K562 (cell line): ENCODE results near the gene MATK. TPM values are rescaled to one million over a fixed set of nuclear protein-coding genes. Genes with fewer than 3 reads are reported as not detected.

Experiments used
- BCLAF1 ChIP-seq, 2 experiments: fragments of 450-650 bp in 1 of 2; IDR thresholded peaks; 2 replicates each; pipeline ENCODE4 v1.6.1; 2011 to 2017; ENCODE audit warnings: low read depth in 2 of 2, antibody characterized with exemption in 1 of 2, borderline replicate concordance in 1 of 2, low read length in 1 of 2, mild to moderate bottlenecking in 1 of 2, mixed read lengths in 1 of 2; ENCODE audit not compliant: control insufficient read depth in 1 of 2
- CBX3 ChIP-seq, 2 experiments: IDR thresholded peaks; 1 replicate in 1 of 2; 2 replicates in 1 of 2; pipeline ENCODE4 v1.6.1; 2012; ENCODE audit warnings: inconsistent platforms in 2 of 2, low read length in 2 of 2, borderline replicate concordance in 1 of 2, control low read depth in 1 of 2
- HMGN3 ChIP-seq: IDR thresholded peaks from 2 replicates; pipeline ENCODE4 v1.6.1; 2011; ENCODE audit warnings: borderline replicate concordance, low read depth, mild to moderate bottlenecking, mixed read lengths, low read length; ENCODE audit not compliant: insufficient read length; ENCODE audit errors: extremely low read depth
- KLF10 ChIP-seq: fragments of 250-450 bp; sonication (Bioruptor Pico); IDR thresholded peaks from 2 replicates; pipeline ENCODE4 v1.6.1; 2021; ENCODE audit warnings: matching md5 sums
- MAFF ChIP-seq: IDR thresholded peaks from 2 replicates; pipeline ENCODE4 v1.6.1; 2012; ENCODE audit warnings: low read length, improper control_type of control experiment
- PURB ChIP-seq: sonication (generic); formaldehyde crosslinking; IDR thresholded peaks from 2 replicates; pipeline ENCODE4 v1.9.0; 2021; ENCODE audit warnings: low read depth, mild to moderate bottlenecking, missing genetic modification reagents
- SREBF1 ChIP-seq: fragments of 150-350 bp; IDR thresholded peaks from 2 replicates; pipeline ENCODE4 v1.6.1; 2014; ENCODE audit warnings: antibody characterized with exemption, low read depth, low read length, borderline replicate concordance
- ZKSCAN1 ChIP-seq: fragments of 150-350 bp; IDR thresholded peaks from 2 replicates; pipeline ENCODE4 v1.6.1; 2016; ENCODE audit warnings: low read depth, low read length
- ZNF449 ChIP-seq: fragments of 250-450 bp; sonication (Bioruptor Pico); IDR thresholded peaks from 2 replicates; pipeline ENCODE4 v1.8.0; 2022; ENCODE audit warnings: moderate library complexity, mild to moderate bottlenecking, inconsistent platforms
- ZNF507 ChIP-seq: conservative IDR thresholded peaks from 2 replicates; pipeline ENCODE4 v1.6.1; 2017; ENCODE audit warnings: missing genetic modification characterization, missing compliant biosample characterization
- polyA plus RNA-seq, 8 experiments: library from polyadenylated mRNA; depleted of rRNA in 4 of 8; stranded (reverse) in 5 of 8; unstranded in 3 of 8; fragments of >200 nt; fragmentation: Nextera tagmentation in 2 of 8; fragmentation: Illumina TruSeq in 1 of 8; extraction: Ambion mirVana in 2 of 8; extraction: Trizol in 1 of 8; gene quantifications; 2 replicates each; pipeline versions ENCODE4 v1.2.1 to v1.2.3, GENCODE V29; 2011 to 2014; ENCODE audit warnings: inconsistent platforms in 1 of 8, missing spikeins in 1 of 8
- total RNA-seq, 7 experiments: library from RNA; depleted of rRNA in 6 of 7; stranded (reverse); fragments of >200 nt in 6 of 7; fragmentation: Illumina TruSeq in 2 of 7; extraction: Trizol in 2 of 7; gene quantifications; 2 replicates each; pipeline versions ENCODE4 v1.2.1 to v1.2.3, GENCODE V29; 2011 to 2021; ENCODE audit warnings: low replicate concordance in 1 of 7
- TF ChIP-seq, protein P1 (sequence below): sonication (generic); formaldehyde crosslinking; IDR thresholded peaks from 2 replicates; pipeline ENCODE4 v1.8.0; 2023; ENCODE audit warnings: mild to moderate bottlenecking, missing genetic modification reagents
- TF ChIP-seq, protein P2 (sequence below), 2 experiments: fragments of 450-650 bp; conservative IDR thresholded peaks; 2 replicates each; pipeline ENCODE4 v1.6.1; 2017; ENCODE audit warnings: mild to moderate bottlenecking in 2 of 2, moderate library complexity in 2 of 2
- TF ChIP-seq, protein P3 (sequence below): sonication (generic); formaldehyde crosslinking; IDR thresholded peaks from 2 replicates; pipeline ENCODE4 v1.8.0; 2022; ENCODE audit warnings: missing genetic modification reagents, mild to moderate bottlenecking, borderline replicate concordance
- TF ChIP-seq, protein P4 (sequence below), 2 experiments: fragments of 450-650 bp; IDR thresholded peaks; 2 replicates each; pipeline ENCODE4 v1.6.1; 2016

MATK gene
- total and polyA plus RNA-seq, 9 of the 15 experiments (the other 6 are each of a cell fraction or from before 2014, with no cell fraction given) = 0.08 to 41.5 (median 21.4) TPM

DNA sequence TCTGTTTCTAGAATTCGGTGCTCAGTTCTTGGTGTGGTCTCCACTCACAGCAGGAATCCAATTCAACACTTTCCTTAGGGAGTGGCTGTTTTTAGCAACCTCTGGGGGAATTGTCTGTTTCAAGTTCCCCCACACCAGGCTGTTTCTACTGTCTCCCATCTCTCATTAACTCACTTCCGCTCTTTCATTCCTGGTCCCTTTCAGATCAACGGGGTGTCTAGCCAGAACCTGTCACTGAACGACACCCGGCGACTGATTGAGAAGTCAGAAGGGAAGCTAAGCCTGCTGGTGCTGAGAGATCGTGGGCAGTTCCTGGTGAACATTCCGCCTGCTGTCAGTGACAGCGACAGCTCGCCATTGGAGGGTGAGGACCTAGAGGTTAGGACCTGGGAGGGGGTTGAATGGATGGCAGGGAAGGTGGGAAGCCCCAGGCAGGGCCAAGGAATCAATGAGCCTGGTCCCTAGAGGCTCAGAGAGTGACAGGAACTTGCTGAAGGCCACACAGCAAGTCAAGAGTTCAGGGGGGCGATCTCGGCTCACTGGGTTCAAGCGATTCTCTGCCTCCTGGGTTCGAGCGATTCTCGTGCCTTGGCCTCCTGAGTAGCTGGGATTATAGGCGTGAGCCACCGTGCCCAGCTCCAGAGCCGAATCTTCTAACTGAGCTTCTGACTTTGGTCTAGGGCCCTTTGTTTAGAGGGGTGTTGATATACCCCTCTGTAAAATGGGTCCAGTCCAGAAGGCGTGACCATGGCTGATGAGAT lies 52.5 kb downstream of the MATK start (continued):
- TF ChIP-seq HMGN3 = no peak
- TF ChIP-seq, protein P1, sequence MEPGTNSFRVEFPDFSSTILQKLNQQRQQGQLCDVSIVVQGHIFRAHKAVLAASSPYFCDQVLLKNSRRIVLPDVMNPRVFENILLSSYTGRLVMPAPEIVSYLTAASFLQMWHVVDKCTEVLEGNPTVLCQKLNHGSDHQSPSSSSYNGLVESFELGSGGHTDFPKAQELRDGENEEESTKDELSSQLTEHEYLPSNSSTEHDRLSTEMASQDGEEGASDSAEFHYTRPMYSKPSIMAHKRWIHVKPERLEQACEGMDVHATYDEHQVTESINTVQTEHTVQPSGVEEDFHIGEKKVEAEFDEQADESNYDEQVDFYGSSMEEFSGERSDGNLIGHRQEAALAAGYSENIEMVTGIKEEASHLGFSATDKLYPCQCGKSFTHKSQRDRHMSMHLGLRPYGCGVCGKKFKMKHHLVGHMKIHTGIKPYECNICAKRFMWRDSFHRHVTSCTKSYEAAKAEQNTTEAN (CRISPR knock-in tag) = no peak
- TF ChIP-seq, protein P2, sequence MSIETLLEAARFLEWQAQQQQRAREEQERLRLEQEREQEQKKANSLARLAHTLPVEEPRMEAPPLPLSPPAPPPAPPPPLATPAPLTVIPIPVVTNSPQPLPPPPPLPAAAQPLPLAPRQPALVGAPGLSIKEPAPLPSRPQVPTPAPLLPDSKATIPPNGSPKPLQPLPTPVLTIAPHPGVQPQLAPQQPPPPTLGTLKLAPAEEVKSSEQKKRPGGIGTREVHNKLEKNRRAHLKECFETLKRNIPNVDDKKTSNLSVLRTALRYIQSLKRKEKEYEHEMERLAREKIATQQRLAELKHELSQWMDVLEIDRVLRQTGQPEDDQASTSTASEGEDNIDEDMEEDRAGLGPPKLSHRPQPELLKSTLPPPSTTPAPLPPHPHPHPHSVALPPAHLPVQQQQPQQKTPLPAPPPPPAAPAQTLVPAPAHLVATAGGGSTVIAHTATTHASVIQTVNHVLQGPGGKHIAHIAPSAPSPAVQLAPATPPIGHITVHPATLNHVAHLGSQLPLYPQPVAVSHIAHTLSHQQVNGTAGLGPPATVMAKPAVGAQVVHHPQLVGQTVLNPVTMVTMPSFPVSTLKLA (conservative IDR thresholded peaks at IDR 0.05) = peak in 1 of 2 experiments; percentile 31; a peak in 1 of 4 replicates
- no peak for TF ChIP-seq MAFF
- TF ChIP-seq PURB (CRISPR knock-in tag) = no peak
- TF ChIP-seq ZNF449 = no peak
- TF ChIP-seq CBX3 (IDR thresholded peaks at IDR 0.05; ENCODE audit: borderline replicate concordance in 1 of 2, low read length in 2 of 2) = no peak; a peak in 1 of 3 replicates
- TF ChIP-seq, protein P3, sequence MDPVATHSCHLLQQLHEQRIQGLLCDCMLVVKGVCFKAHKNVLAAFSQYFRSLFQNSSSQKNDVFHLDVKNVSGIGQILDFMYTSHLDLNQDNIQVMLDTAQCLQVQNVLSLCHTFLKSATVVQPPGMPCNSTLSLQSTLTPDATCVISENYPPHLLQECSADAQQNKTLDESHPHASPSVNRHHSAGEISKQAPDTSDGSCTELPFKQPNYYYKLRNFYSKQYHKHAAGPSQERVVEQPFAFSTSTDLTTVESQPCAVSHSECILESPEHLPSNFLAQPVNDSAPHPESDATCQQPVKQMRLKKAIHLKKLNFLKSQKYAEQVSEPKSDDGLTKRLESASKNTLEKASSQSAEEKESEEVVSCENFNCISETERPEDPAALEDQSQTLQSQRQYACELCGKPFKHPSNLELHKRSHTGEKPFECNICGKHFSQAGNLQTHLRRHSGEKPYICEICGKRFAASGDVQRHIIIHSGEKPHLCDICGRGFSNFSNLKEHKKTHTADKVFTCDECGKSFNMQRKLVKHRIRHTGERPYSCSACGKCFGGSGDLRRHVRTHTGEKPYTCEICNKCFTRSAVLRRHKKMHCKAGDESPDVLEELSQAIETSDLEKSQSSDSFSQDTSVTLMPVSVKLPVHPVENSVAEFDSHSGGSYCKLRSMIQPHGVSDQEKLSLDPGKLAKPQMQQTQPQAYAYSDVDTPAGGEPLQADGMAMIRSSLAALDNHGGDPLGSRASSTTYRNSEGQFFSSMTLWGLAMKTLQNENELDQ (CRISPR knock-in tag) = no peak
- TF ChIP-seq BCLAF1 (IDR thresholded peaks at IDR 0.05; ENCODE audit: borderline replicate concordance in 1 of 2, control insufficient read depth in 1 of 2, low read depth in 2 of 2, low read length in 1 of 2) = no peak
- no peak for TF ChIP-seq ZNF507 (tag)
- no peak for TF ChIP-seq SREBF1
- no peak for TF ChIP-seq ZKSCAN1
- TF ChIP-seq KLF10 (CRISPR knock-in tag) = no peak
- TF ChIP-seq, protein P4, sequence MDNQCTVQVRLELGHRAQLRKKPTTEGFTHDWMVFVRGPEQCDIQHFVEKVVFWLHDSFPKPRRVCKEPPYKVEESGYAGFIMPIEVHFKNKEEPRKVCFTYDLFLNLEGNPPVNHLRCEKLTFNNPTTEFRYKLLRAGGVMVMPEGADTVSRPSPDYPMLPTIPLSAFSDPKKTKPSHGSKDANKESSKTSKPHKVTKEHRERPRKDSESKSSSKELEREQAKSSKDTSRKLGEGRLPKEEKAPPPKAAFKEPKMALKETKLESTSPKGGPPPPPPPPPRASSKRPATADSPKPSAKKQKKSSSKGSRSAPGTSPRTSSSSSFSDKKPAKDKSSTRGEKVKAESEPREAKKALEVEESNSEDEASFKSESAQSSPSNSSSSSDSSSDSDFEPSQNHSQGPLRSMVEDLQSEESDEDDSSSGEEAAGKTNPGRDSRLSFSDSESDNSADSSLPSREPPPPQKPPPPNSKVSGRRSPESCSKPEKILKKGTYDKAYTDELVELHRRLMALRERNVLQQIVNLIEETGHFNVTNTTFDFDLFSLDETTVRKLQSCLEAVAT (IDR thresholded peaks at IDR 0.05) = peak in 1 of 2 experiments; percentile 79; a peak in 2 of 4 replicates
